HepG2 (cell line): ENCODE measurements around the gene ATG4D. TPM values are rescaled to one million over a fixed set of nuclear protein-coding genes. Genes with fewer than 3 reads are reported as not detected.

Source experiments
- MIER2 ChIP-seq: IDR thresholded peaks from 2 replicates; pipeline ENCODE4 v1.6.1; 2016; ENCODE audit warnings: missing biosample characterization, missing genetic modification reagents
- MXD4 ChIP-seq: IDR thresholded peaks from 2 replicates; pipeline ENCODE4 v1.6.1; 2016; ENCODE audit warnings: mild to moderate bottlenecking, missing biosample characterization, missing genetic modification reagents
- SIX4 ChIP-seq: sonication (generic); formaldehyde crosslinking; IDR thresholded peaks from 2 replicates; pipeline ENCODE4 v1.4.0; 2020; ENCODE audit warnings: missing genetic modification reagents
- ZNF263 ChIP-seq: sonication (generic); formaldehyde crosslinking; IDR thresholded peaks from 2 replicates; pipeline ENCODE4 v1.4.0; 2020; ENCODE audit warnings: missing genetic modification reagents
- ZNF567 ChIP-seq: sonication (generic); formaldehyde crosslinking; IDR thresholded peaks from 2 replicates; pipeline ENCODE4 v1.8.1; 2023; ENCODE audit warnings: mild to moderate bottlenecking, missing genetic modification reagents, borderline replicate concordance
- polyA plus RNA-seq, 8 experiments: library from polyadenylated mRNA; depleted of rRNA in 3 of 8; stranded (reverse) in 7 of 8; unstranded in 1 of 8; fragments of >200 nt; fragmentation: Illumina TruSeq in 4 of 8; extraction: Trizol in 4 of 8; gene quantifications; 2 replicates each; pipeline versions ENCODE4 v1.2.1 to v1.2.3, GENCODE V29; 2011 to 2016; ENCODE audit warnings: low read depth in 4 of 8, missing spikeins in 1 of 8, mixed read lengths in 1 of 8; ENCODE audit not compliant: insufficient read depth in 1 of 8
- total RNA-seq, 5 experiments: library from RNA; depleted of rRNA; stranded (reverse); fragments of >200 nt; fragmentation: Illumina TruSeq; extraction: Trizol; gene quantifications; 2 replicates each; pipeline ENCODE4 v1.2.3, GENCODE V29; 2016; ENCODE audit warnings: low read depth in 1 of 5
- TF ChIP-seq, protein P1 (sequence below): sonication (generic); formaldehyde crosslinking; IDR thresholded peaks from 2 replicates; pipeline ENCODE4 v1.4.0; 2020; ENCODE audit warnings: mild to moderate bottlenecking, missing genetic modification reagents
- TF ChIP-seq, protein P2 (sequence below): sonication (generic); formaldehyde crosslinking; conservative IDR thresholded peaks from 2 replicates; pipeline ENCODE4 v1.4.0; 2020; ENCODE audit warnings: mild to moderate bottlenecking, missing genetic modification reagents, moderate library complexity
- TF ChIP-seq, protein P3 (sequence below): sonication (generic); formaldehyde crosslinking; IDR thresholded peaks from 2 replicates; pipeline ENCODE4 v1.4.0; 2020; ENCODE audit warnings: missing genetic modification reagents
- TF ChIP-seq, protein P4 (sequence below): sonication (generic); formaldehyde crosslinking; IDR thresholded peaks from 2 replicates; pipeline ENCODE4 v1.5.0; 2020; ENCODE audit warnings: mild to moderate bottlenecking, missing genetic modification reagents, borderline replicate concordance

The ATG4D gene
- total and polyA plus RNA-seq, 2 of the 13 experiments (the other 11 are each of a cell fraction or from before 2014, with no cell fraction given) = 17.8 to 19.0 TPM

DNA sequence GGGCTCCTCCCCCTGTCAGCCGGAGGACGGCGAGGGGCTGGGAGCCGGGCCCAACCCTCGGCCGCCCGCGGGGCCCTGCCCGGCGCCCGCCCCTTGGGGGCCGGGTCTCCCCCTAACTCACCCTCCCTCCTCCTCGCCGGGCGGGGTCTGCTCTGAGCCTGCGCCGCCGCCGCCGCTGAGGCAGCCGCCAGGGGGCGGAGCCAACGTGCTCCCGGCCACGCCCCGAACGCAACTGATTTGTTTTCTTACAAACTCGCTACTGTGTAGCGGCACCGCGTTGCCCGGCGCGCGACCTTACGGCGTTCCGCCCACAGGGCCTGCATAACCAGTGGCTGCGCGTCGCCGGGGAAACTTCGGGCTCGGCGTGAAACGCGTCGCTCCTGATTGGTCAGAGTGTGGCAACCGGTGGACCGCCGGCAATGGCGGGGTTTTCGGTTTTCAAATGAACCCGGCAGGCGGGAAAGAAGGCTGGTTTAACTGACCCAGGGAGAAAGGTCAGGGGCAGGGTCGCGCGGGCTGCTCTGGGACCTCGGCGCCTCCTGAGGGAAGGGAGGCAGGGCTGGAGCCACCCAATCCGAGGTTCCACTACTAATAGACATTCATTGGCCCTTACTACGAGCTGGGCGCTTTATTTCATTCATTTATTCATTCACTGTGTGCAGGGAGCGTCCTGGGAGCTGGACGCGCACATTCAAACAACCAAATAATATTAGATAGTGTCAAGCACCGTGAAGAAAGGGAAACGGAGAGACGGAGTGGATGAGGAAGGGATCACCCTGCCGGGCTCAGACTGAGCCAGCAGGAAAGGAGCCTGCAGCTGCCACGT lies 25.3 kb downstream of the ATG4D start, which contains the start of gene CDKN2D (continued):
- TF ChIP-seq, protein P1, sequence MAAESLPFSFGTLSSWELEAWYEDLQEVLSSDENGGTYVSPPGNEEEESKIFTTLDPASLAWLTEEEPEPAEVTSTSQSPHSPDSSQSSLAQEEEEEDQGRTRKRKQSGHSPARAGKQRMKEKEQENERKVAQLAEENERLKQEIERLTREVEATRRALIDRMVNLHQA (CRISPR knock-in tag) = no peak
- TF ChIP-seq, protein P2, sequence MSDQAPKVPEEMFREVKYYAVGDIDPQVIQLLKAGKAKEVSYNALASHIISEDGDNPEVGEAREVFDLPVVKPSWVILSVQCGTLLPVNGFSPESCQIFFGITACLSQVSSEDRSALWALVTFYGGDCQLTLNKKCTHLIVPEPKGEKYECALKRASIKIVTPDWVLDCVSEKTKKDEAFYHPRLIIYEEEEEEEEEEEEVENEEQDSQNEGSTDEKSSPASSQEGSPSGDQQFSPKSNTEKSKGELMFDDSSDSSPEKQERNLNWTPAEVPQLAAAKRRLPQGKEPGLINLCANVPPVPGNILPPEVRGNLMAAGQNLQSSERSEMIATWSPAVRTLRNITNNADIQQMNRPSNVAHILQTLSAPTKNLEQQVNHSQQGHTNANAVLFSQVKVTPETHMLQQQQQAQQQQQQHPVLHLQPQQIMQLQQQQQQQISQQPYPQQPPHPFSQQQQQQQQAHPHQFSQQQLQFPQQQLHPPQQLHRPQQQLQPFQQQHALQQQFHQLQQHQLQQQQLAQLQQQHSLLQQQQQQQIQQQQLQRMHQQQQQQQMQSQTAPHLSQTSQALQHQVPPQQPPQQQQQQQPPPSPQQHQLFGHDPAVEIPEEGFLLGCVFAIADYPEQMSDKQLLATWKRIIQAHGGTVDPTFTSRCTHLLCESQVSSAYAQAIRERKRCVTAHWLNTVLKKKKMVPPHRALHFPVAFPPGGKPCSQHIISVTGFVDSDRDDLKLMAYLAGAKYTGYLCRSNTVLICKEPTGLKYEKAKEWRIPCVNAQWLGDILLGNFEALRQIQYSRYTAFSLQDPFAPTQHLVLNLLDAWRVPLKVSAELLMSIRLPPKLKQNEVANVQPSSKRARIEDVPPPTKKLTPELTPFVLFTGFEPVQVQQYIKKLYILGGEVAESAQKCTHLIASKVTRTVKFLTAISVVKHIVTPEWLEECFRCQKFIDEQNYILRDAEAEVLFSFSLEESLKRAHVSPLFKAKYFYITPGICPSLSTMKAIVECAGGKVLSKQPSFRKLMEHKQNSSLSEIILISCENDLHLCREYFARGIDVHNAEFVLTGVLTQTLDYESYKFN (CRISPR knock-in tag) = peak; percentile 54
- TF ChIP-seq MXD4 = no peak; the same call in none of the 2 replicates
- TF ChIP-seq, protein P3, sequence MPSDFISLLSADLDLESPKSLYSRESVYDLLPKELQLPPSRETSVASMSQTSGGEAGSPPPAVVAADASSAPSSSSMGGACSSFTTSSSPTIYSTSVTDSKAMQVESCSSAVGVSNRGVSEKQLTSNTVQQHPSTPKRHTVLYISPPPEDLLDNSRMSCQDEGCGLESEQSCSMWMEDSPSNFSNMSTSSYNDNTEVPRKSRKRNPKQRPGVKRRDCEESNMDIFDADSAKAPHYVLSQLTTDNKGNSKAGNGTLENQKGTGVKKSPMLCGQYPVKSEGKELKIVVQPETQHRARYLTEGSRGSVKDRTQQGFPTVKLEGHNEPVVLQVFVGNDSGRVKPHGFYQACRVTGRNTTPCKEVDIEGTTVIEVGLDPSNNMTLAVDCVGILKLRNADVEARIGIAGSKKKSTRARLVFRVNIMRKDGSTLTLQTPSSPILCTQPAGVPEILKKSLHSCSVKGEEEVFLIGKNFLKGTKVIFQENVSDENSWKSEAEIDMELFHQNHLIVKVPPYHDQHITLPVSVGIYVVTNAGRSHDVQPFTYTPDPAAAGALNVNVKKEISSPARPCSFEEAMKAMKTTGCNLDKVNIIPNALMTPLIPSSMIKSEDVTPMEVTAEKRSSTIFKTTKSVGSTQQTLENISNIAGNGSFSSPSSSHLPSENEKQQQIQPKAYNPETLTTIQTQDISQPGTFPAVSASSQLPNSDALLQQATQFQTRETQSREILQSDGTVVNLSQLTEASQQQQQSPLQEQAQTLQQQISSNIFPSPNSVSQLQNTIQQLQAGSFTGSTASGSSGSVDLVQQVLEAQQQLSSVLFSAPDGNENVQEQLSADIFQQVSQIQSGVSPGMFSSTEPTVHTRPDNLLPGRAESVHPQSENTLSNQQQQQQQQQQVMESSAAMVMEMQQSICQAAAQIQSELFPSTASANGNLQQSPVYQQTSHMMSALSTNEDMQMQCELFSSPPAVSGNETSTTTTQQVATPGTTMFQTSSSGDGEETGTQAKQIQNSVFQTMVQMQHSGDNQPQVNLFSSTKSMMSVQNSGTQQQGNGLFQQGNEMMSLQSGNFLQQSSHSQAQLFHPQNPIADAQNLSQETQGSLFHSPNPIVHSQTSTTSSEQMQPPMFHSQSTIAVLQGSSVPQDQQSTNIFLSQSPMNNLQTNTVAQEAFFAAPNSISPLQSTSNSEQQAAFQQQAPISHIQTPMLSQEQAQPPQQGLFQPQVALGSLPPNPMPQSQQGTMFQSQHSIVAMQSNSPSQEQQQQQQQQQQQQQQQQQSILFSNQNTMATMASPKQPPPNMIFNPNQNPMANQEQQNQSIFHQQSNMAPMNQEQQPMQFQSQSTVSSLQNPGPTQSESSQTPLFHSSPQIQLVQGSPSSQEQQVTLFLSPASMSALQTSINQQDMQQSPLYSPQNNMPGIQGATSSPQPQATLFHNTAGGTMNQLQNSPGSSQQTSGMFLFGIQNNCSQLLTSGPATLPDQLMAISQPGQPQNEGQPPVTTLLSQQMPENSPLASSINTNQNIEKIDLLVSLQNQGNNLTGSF = no peak; the same call in 1 of the 2 replicates
- TF ChIP-seq ZNF263 (CRISPR knock-in tag) = peak; percentile 47; the same call in 1 of the 2 replicates
- TF ChIP-seq, protein P4, sequence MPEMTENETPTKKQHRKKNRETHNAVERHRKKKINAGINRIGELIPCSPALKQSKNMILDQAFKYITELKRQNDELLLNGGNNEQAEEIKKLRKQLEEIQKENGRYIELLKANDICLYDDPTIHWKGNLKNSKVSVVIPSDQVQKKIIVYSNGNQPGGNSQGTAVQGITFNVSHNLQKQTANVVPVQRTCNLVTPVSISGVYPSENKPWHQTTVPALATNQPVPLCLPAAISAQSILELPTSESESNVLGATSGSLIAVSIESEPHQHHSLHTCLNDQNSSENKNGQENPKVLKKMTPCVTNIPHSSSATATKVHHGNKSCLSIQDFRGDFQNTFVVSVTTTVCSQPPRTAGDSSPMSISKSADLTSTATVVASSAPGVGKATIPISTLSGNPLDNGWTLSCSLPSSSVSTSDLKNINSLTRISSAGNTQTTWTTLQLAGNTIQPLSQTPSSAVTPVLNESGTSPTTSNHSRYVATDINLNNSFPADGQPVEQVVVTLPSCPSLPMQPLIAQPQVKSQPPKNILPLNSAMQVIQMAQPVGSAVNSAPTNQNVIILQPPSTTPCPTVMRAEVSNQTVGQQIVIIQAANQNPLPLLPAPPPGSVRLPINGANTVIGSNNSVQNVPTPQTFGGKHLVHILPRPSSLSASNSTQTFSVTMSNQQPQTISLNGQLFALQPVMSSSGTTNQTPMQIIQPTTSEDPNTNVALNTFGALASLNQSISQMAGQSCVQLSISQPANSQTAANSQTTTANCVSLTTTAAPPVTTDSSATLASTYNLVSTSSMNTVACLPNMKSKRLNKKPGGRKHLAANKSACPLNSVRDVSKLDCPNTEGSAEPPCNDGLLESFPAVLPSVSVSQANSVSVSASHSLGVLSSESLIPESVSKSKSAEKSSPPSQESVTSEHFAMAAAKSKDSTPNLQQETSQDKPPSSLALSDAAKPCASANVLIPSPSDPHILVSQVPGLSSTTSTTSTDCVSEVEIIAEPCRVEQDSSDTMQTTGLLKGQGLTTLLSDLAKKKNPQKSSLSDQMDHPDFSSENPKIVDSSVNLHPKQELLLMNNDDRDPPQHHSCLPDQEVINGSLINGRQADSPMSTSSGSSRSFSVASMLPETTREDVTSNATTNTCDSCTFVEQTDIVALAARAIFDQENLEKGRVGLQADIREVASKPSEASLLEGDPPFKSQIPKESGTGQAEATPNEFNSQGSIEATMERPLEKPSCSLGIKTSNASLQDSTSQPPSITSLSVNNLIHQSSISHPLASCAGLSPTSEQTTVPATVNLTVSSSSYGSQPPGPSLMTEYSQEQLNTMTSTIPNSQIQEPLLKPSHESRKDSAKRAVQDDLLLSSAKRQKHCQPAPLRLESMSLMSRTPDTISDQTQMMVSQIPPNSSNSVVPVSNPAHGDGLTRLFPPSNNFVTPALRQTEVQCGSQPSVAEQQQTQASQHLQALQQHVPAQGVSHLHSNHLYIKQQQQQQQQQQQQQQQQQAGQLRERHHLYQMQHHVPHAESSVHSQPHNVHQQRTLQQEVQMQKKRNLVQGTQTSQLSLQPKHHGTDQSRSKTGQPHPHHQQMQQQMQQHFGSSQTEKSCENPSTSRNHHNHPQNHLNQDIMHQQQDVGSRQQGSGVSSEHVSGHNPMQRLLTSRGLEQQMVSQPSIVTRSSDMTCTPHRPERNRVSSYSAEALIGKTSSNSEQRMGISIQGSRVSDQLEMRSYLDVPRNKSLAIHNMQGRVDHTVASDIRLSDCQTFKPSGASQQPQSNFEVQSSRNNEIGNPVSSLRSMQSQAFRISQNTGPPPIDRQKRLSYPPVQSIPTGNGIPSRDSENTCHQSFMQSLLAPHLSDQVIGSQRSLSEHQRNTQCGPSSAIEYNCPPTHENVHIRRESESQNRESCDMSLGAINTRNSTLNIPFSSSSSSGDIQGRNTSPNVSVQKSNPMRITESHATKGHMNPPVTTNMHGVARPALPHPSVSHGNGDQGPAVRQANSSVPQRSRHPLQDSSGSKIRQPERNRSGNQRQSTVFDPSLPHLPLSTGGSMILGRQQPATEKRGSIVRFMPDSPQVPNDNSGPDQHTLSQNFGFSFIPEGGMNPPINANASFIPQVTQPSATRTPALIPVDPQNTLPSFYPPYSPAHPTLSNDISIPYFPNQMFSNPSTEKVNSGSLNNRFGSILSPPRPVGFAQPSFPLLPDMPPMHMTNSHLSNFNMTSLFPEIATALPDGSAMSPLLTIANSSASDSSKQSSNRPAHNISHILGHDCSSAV (CRISPR knock-in tag) = no peak
- no peak for TF ChIP-seq ZNF567 (CRISPR knock-in tag)
- TF ChIP-seq SIX4 (CRISPR knock-in tag) = no peak
- TF ChIP-seq MIER2 (CRISPR knock-in tag) = peak; percentile 52; the same call in 1 of the 2 replicates
